HepG2 (cell line): ENCODE data around the gene STATH. TPM values are rescaled to one million over a fixed set of nuclear protein-coding genes. Genes with fewer than 3 reads are reported as not detected.
A peak's percentile ranks its signal among the peaks of the same experiment; 100 is the strongest.

Source experiments
- ATF7-NPFF ChIP-seq: sonication (generic); formaldehyde crosslinking; IDR thresholded peaks from 2 replicates; pipeline ENCODE4 v1.8.1; 2023; ENCODE audit warnings: mild to moderate bottlenecking, low read depth, missing genetic modification reagents, moderate library complexity
- FOSL2 ChIP-seq: sonication (generic); formaldehyde crosslinking; IDR thresholded peaks from 2 replicates; pipeline ENCODE4 v1.4.0; 2020; ENCODE audit warnings: missing genetic modification reagents
- HDAC2 ChIP-seq: sonication (generic); formaldehyde crosslinking; IDR thresholded peaks from 2 replicates; pipeline ENCODE4 v1.4.0; 2020; ENCODE audit warnings: missing genetic modification reagents
- HIVEP1 ChIP-seq: sonication (generic); formaldehyde crosslinking; IDR thresholded peaks from 2 replicates; pipeline ENCODE4 v1.4.0; 2020; ENCODE audit warnings: mild to moderate bottlenecking, missing genetic modification reagents
- IKZF5 ChIP-seq: IDR thresholded peaks from 2 replicates; pipeline ENCODE4 v1.6.1; 2018; ENCODE audit warnings: missing genetic modification reagents, mild to moderate bottlenecking, missing compliant biosample characterization
- JDP2 ChIP-seq: sonication (generic); formaldehyde crosslinking; IDR thresholded peaks from 2 replicates; pipeline ENCODE4 v1.8.1; 2022; ENCODE audit warnings: missing genetic modification reagents, borderline replicate concordance
- KAT2B ChIP-seq: fragments of 150-350 bp; IDR thresholded peaks from 2 replicates; pipeline ENCODE4 v1.6.1; 2014; ENCODE audit warnings: low read depth, low read length, borderline replicate concordance
- MLX ChIP-seq: IDR thresholded peaks from 2 replicates; pipeline ENCODE4 v1.6.1; 2016
- NCOA2 ChIP-seq: sonication (generic); formaldehyde crosslinking; IDR thresholded peaks from 2 replicates; pipeline ENCODE4 v1.8.0; 2022; ENCODE audit warnings: inconsistent platforms
- NFATC3 ChIP-seq: sonication (generic); formaldehyde crosslinking; IDR thresholded peaks from 2 replicates; pipeline ENCODE4 v1.5.1; 2020; ENCODE audit warnings: mild to moderate bottlenecking, missing genetic modification reagents
- NFIB ChIP-seq: sonication (generic); formaldehyde crosslinking; IDR thresholded peaks from 2 replicates; pipeline ENCODE4 v1.9.0; 2021; ENCODE audit warnings: missing genetic modification reagents, mild to moderate bottlenecking, borderline replicate concordance
- NFIC ChIP-seq: IDR thresholded peaks from 2 replicates; pipeline ENCODE4 v1.6.1; 2012; ENCODE audit warnings: mild to moderate bottlenecking, low read length, inconsistent platforms
- NR3C1 ChIP-seq: sonication (generic); formaldehyde crosslinking; IDR thresholded peaks from 2 replicates; pipeline ENCODE4 v1.4.0; 2020; ENCODE audit warnings: missing genetic modification reagents
- PATZ1 ChIP-seq: sonication (generic); formaldehyde crosslinking; IDR thresholded peaks from 2 replicates; pipeline ENCODE4 v1.4.0; 2020; ENCODE audit warnings: missing genetic modification reagents
- PAX8 ChIP-seq: sonication (generic); formaldehyde crosslinking; IDR thresholded peaks from 2 replicates; pipeline ENCODE4 v1.8.0; 2022; ENCODE audit warnings: mild to moderate bottlenecking, missing genetic modification reagents, borderline replicate concordance
- RFXAP ChIP-seq: sonication (generic); formaldehyde crosslinking; IDR thresholded peaks from 2 replicates; pipeline ENCODE4 v1.4.0; 2020; ENCODE audit warnings: missing genetic modification reagents, borderline replicate concordance
- SCMH1 ChIP-seq: sonication (generic); formaldehyde crosslinking; IDR thresholded peaks from 2 replicates; pipeline ENCODE4 v1.9.0; 2021; ENCODE audit warnings: missing genetic modification reagents, mild to moderate bottlenecking, borderline replicate concordance
- TEF ChIP-seq: sonication (generic); formaldehyde crosslinking; IDR thresholded peaks from 2 replicates; pipeline ENCODE4 v1.5.0; 2020; ENCODE audit warnings: missing genetic modification reagents
- TFAP4 ChIP-seq: sonication (generic); IDR thresholded peaks from 2 replicates; pipeline ENCODE4 v1.6.1; 2016; ENCODE audit warnings: low read depth, borderline replicate concordance
- ZNF234 ChIP-seq: sonication (generic); formaldehyde crosslinking; conservative IDR thresholded peaks from 2 replicates; pipeline ENCODE4 v1.5.1; 2020; ENCODE audit warnings: mild to moderate bottlenecking, missing genetic modification reagents
- ZNF292 ChIP-seq: sonication (generic); formaldehyde crosslinking; IDR thresholded peaks from 2 replicates; pipeline ENCODE4 v1.8.1; 2022; ENCODE audit warnings: mild to moderate bottlenecking, low read depth, missing genetic modification reagents, borderline replicate concordance
- ZNF30 ChIP-seq: sonication (generic); formaldehyde crosslinking; IDR thresholded peaks from 2 replicates; pipeline ENCODE4 v1.5.0; 2020; ENCODE audit warnings: mild to moderate bottlenecking, missing genetic modification reagents
- ZNF430 ChIP-seq: sonication (generic); formaldehyde crosslinking; IDR thresholded peaks from 2 replicates; pipeline ENCODE4 v1.9.0; 2021; ENCODE audit warnings: mild to moderate bottlenecking, missing genetic modification reagents
- ZNF549 ChIP-seq: sonication (generic); formaldehyde crosslinking; IDR thresholded peaks from 2 replicates; pipeline ENCODE4 v1.5.0; 2020; ENCODE audit warnings: missing genetic modification reagents
- ZNF660 ChIP-seq: sonication (generic); formaldehyde crosslinking; IDR thresholded peaks from 2 replicates; pipeline ENCODE4 v1.5.1; 2020; ENCODE audit warnings: mild to moderate bottlenecking, low read depth, missing genetic modification reagents, borderline replicate concordance
- ZNF784 ChIP-seq: sonication (generic); formaldehyde crosslinking; IDR thresholded peaks from 2 replicates; pipeline ENCODE4 v1.5.1; 2020; ENCODE audit warnings: missing genetic modification reagents, mild to moderate bottlenecking, borderline replicate concordance
- ZSCAN25 ChIP-seq: sonication (generic); formaldehyde crosslinking; IDR thresholded peaks from 2 replicates; pipeline ENCODE4 v1.8.0; 2022; ENCODE audit warnings: mild to moderate bottlenecking, missing genetic modification reagents
- polyA plus RNA-seq, 8 experiments: library from polyadenylated mRNA; depleted of rRNA in 3 of 8; stranded (reverse) in 7 of 8; unstranded in 1 of 8; fragments of >200 nt; fragmentation: Illumina TruSeq in 4 of 8; extraction: Trizol in 4 of 8; gene quantifications; 2 replicates each; pipeline versions ENCODE4 v1.2.1 to v1.2.3, GENCODE V29; 2011 to 2016; ENCODE audit warnings: low read depth in 4 of 8, missing spikeins in 1 of 8, mixed read lengths in 1 of 8; ENCODE audit not compliant: insufficient read depth in 1 of 8
- total RNA-seq, 5 experiments: library from RNA; depleted of rRNA; stranded (reverse); fragments of >200 nt; fragmentation: Illumina TruSeq; extraction: Trizol; gene quantifications; 2 replicates each; pipeline ENCODE4 v1.2.3, GENCODE V29; 2016; ENCODE audit warnings: low read depth in 1 of 5

The STATH gene
- total and polyA plus RNA-seq, 2 of the 13 experiments (the other 11 are each of a cell fraction or from before 2014, with no cell fraction given) = not detected

- TF ChIP-seq PATZ1 (no peak), FOSL2 (CRISPR knock-in tag) (peak; percentile 83), HDAC2 (CRISPR knock-in tag) (peak; percentile 38; the same call in 1 of the 2 replicates), PAX8 (CRISPR knock-in tag) (no peak), SCMH1 (CRISPR knock-in tag) (no peak), TEF (CRISPR knock-in tag) (peak; percentile 89), RFXAP (CRISPR knock-in tag) (0 out of 2 replicates have a peak, but pooled peaks have one; percentile 34), NR3C1 (CRISPR knock-in tag) (no peak), HIVEP1 (CRISPR knock-in tag) (no peak), NFATC3 (CRISPR knock-in tag) (no peak), ZNF292 (CRISPR knock-in tag) (peak; percentile 90; the same call in 1 of the 2 replicates), ZNF430 (CRISPR knock-in tag) (0 out of 2 replicates have a peak, but pooled peaks have one; percentile 27), JDP2 (CRISPR knock-in tag) (no peak), NFIC (peak; percentile 84), KAT2B (no peak), TFAP4 (no peak), ATF7-NPFF (CRISPR knock-in tag) (no peak), ZNF549 (CRISPR knock-in tag) (no peak), MLX (no peak), ZNF784 (CRISPR knock-in tag) (no peak), ZNF234 (CRISPR knock-in tag) (no peak), NFIB (CRISPR knock-in tag) (no peak), IKZF5 (CRISPR knock-in tag) (no peak), NCOA2 (CRISPR knock-in tag) (peak; percentile 57; the same call in 1 of the 2 replicates), ZNF660 (no peak), ZNF30 (CRISPR knock-in tag) (no peak), ZSCAN25 (CRISPR knock-in tag) (no peak)
Measured at GRCh38 chr4:69984030-69984443, 11.7 kb upstream of the STATH start (continued).
